Mucosa of descending colon (tissue), 3 donors: ENCODE results near the gene AGFG2. TPM values are rescaled to one million over a fixed set of nuclear protein-coding genes. Genes with fewer than 3 reads are reported as not detected.
A peak's percentile ranks its signal among the peaks of the same experiment; 100 is the strongest.
"Not testable (repeated sequence)": the region's sequence is repeated elsewhere in the genome, so short reads cannot be mapped to it uniquely, and the experiment has no call there.

Source experiments
- ATAC-seq: fragments of 200-7000 bp; cut with Tn5 transposase; one replicate; pipeline ENCODE4 v1.9.1; 2020; ENCODE audit warnings: mild to moderate bottlenecking, moderate library complexity
- DNase-seq, 3 donors: peaks; one replicate each; pipeline ENCODE4 v3.0.0-alpha.2; 2020
- H3K36me3 ChIP-seq: fragments of 200-600 bp; one replicate; pipeline ENCODE4 v1.8.0; 2021; ENCODE audit warnings: low read depth, mild to moderate bottlenecking
- H3K4me1 ChIP-seq: fragments of 200-600 bp; one replicate; pipeline ENCODE4 v1.8.0; 2021; ENCODE audit warnings: low read depth, mild to moderate bottlenecking
- H3K4me3 ChIP-seq: fragments of 200-600 bp; one replicate; pipeline ENCODE4 v1.8.0; 2021; ENCODE audit warnings: mild to moderate bottlenecking
- H3K9me3 ChIP-seq: fragments of 200-600 bp; one replicate; pipeline ENCODE4 v1.8.0; 2021; ENCODE audit warnings: mild to moderate bottlenecking
- intact Hi-C, 2 donors: fragments of 100-400 bp; cut with DNase I in 1 of 2; cut with micrococcal nuclease in 1 of 2; formaldehyde crosslinking; loops; one replicate each; pipeline versions ENCODE4 v1.11.0 to v1.11.1; 2022; cut with DNase I, micrococcal nuclease
- total RNA-seq, 3 donors: library from RNA; stranded (reverse); fragmentation: NEBNext Ultra II Directional in 2 of 3; extraction: Animal tissue kit (Norgen Biotek cat#: 25700) in 2 of 3; gene quantifications; one replicate each; pipeline versions ENCODE4 v1.2.1 to v1.2.4, GENCODE V29; 2021 to 2023
- TF ChIP-seq, protein P1 (sequence below): fragments of 200-600 bp; IDR thresholded peaks from one replicate; pipeline ENCODE4 v1.8.0; 2022; ENCODE audit warnings: antibody characterized with exemption, mild to moderate bottlenecking
- donor health status: DM: no; HTN: no; CAD: no; lungs with moderate emphysema.
- donor health status: DM: no; HTN: no; CAD: no.
- donor health status: DM: no; HTN: yes; CAD: no.

Gene AGFG2
- total RNA-seq, 3 donors from 2014 or later = 56.5 to 113 (median 58.1) TPM

DNA sequence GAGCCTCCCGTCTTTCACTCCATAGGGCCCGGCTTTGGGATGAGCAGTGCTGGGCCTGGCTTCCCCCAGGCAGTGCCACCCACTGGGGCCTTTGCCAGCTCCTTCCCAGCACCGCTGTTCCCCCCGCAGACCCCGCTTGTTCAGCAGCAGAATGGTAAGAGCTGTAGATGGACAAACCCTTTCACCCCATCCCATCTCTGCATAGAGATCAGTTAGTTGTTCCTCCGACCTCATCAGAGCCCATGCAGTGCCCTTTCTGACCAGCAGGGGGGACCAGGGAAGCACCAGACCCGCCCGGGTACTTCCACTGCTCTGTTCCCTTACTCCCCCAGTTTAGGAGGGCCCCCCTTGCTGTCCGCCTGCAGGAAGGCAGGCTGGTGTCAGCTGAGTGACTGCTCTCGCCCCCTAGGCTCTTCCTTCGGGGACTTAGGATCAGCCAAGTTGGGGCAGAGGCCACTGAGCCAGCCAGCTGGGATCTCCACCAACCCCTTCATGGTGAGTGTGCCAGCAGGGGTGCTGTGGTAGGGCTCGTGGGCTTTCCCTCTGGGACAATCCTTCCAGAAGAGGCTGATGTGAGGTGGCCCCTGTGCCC lies 24.9 kb downstream of the AGFG2 start:
- no peak overlapping the region for H3K4me3 ChIP-seq
- intact Hi-C loops = loop anchor here in 1 of 2 donors (5.0 kb wide), 1 partner anchor 102 kb away; the partner anchor contains the start of gene SPACDR
- peaks cover 14% of the 10 kb centered on the region for H3K4me1 ChIP-seq
- ATAC-seq = peak; percentile 68
- DNase-seq = peak; percentile 80 to 93 (median 87)
- H3K36me3 ChIP-seq = no peaks in the 10 kb centered on the region
- no peaks in the 10 kb centered on the region for H3K9me3 ChIP-seq
- TF ChIP-seq, protein P1, sequence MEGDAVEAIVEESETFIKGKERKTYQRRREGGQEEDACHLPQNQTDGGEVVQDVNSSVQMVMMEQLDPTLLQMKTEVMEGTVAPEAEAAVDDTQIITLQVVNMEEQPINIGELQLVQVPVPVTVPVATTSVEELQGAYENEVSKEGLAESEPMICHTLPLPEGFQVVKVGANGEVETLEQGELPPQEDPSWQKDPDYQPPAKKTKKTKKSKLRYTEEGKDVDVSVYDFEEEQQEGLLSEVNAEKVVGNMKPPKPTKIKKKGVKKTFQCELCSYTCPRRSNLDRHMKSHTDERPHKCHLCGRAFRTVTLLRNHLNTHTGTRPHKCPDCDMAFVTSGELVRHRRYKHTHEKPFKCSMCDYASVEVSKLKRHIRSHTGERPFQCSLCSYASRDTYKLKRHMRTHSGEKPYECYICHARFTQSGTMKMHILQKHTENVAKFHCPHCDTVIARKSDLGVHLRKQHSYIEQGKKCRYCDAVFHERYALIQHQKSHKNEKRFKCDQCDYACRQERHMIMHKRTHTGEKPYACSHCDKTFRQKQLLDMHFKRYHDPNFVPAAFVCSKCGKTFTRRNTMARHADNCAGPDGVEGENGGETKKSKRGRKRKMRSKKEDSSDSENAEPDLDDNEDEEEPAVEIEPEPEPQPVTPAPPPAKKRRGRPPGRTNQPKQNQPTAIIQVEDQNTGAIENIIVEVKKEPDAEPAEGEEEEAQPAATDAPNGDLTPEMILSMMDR = peak; percentile 86

DNA sequence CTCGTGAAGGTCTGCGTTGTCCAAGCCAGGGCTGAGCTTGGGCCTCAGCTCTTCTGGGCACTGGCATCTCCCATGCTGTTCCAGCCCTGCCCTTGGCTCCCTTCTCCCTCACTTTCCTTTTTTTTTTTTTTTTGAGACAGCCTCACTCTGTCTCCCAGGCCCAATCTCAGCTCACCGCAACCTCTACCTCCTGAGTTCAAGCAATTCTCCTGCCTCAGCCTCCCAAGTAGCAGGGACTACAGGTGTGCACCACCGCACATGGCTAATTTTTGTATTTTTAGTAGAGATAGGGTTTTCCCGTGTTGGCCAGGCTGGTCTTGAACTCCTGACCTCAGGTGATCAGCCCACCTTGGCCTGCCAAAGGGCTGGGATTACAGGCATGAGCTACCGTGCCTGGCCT lies 25.4 kb downstream of the AGFG2 start:
- not testable (repeated sequence) for H3K4me3 ChIP-seq, ATAC-seq, H3K36me3 ChIP-seq, H3K9me3 ChIP-seq, DNase-seq
- peaks cover 19% of the 10 kb centered on the region for H3K4me1 ChIP-seq
- intact Hi-C loops = loop anchor here in 1 of 2 donors (5.0 kb wide), 1 partner anchor 102 kb away; the partner anchor contains the start of gene SPACDR

DNA sequence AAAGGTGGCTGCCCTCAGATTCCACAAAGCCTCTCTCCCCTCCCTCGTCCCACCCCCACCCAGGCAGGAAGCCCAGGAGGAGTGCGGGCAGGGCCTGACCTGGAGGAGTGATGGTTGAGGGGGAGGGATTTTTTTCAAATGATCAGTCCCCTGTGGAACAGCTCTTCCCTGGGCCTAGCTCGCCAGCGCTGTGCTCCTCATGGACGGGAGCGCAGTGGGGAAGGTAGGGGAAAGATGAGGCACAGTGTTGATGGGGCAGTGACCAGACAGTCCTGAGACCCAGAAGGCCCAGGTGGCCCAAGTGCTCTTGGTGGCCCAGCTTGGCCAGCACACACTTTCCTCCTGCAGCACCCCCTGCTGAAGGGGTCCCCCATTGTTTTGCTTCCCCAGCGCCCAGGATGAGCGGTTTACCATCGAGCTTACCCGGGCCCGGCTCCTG lies 26.1 kb downstream of the AGFG2 start:
- Histone ChIP-seq H3K36me3 (no peaks in the 10 kb centered on the region), H3K4me3 (no peak overlapping the region), H3K4me1 (peaks cover 26% of the 10 kb centered on the region), H3K9me3 (no peaks in the 10 kb centered on the region)
- intact Hi-C loops = no loop called here
- peak in 1 of 3 donors; percentile 43 for DNase-seq
- TF ChIP-seq, protein P1 = no peak
- ATAC-seq = no peak

DNA sequence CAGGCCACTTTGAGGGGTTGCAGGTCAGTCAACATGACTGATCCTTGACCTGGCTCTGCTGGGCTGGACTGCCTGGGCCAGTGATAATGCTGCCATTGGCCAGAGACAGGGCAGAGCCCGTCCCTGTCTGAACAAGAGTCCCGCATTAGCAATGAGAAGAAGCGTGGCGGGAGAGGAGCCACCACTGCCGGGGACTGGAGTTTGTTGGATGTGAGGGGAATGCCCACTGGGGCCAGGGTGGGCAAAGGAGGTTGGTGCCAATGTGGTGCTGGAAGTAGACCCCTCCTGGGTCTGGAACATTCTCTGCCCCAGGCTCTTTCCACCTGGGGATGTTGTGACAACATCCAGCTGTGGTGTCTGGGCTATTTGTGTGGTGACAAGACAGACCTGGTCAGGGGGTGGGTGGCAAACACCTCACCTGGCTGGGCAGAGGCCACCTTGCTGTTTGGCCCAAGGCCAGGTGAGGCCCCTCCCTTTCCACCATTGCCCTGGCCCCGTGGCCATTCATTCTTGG lies 27.1 kb downstream of the AGFG2 start:
- intact Hi-C loops = no loop called here
- no peak for ATAC-seq

DNA sequence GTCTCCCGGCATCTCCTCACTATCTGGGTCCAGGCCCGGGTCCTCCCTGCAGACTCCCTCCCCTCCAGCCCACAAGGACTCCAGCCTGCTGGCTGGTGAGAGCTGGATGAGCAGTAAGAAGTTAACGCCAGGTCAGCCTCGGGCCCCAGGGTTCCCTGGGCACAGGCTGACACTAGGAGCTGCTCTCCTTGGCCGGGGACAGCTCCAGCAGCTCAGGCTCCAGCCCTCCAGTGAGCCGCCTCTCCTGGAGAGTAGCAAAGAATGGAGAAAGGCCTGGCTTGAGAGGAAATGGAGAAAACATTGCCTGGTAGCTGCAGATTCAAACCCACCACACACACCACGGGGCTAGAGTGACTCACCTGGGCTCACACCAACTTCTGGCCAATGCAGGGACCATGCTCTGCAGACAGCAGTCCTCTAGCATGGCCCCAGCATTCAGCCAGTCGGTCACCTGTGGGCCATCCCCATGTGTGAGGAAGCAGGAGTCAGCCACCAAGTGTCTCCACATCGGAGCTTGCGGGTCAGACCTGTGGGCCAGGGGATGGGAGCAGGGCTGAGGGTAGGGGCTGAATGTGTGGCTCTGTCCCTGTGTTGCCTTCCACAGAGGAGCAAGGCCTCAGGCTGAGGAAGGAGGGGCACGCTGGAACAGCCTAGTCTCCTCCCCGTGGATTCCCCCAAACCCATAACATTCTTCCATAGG lies 28.2 kb downstream of the AGFG2 start:
- Histone ChIP-seq H3K4me3 (no peak overlapping the region), H3K4me1 (peaks cover 32% of the 10 kb centered on the region), H3K36me3 (no peaks in the 10 kb centered on the region), H3K9me3 (no peaks in the 10 kb centered on the region)
- ATAC-seq (no peak), DNase-seq (peak in 2 of 3 donors; percentile 36 to 45)
- TF ChIP-seq, protein P1 = no peak
- intact Hi-C loops = no loop called here

More for the DNA sequence above, 27.1 kb downstream of the AGFG2 start:
- H3K4me3 ChIP-seq = no peak overlapping the region
- no peaks in the 10 kb centered on the region for H3K36me3 ChIP-seq
- no peaks in the 10 kb centered on the region for H3K9me3 ChIP-seq
- DNase-seq = peak in 1 of 3 donors; percentile 41
- TF ChIP-seq, protein P1 = no peak
- peaks cover 32% of the 10 kb centered on the region for H3K4me1 ChIP-seq

DNA sequence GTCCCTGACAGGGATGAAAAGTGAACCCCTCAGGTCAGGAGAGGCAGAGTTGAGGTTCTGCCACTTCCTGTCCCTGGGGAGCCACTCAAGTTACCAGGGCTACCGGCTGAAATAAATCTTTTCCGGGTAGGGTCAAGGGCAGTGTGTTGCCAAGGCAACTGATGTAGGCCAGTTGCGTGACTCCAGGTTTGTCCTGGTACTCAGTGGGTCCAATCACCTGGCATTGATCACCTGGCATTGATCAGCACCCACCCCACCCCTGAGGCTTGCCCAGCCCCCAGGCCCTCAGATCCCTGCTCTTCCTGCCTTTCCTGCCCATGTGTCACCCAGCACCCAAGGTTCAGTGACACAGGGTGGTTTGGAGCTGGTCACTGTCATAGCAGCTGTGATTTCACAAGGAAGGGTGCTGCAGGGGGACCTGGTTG lies 28.8 kb downstream of the AGFG2 start:
- ATAC-seq = no peak

More for the DNA sequence above, 28.8 kb downstream of the AGFG2 start:
- intact Hi-C loops = no loop called here
- peaks cover 32% of the 10 kb centered on the region for H3K4me1 ChIP-seq
- TF ChIP-seq, protein P1 = no peak
- no peaks in the 10 kb centered on the region for H3K36me3 ChIP-seq
- no peak overlapping the region for H3K4me3 ChIP-seq
- no peaks in the 10 kb centered on the region for H3K9me3 ChIP-seq
- peak in 2 of 3 donors; percentile 29 to 36 for DNase-seq
